HG03064 (cell line): Measurements from ENCODE around the gene SIRT6.
"Not testable (repeated sequence)": the region's sequence is repeated elsewhere in the genome, so short reads cannot be mapped to it uniquely, and the experiment has no call there.

Source experiments
- ATAC-seq: cut with Tn5 transposase; IDR thresholded peaks from one replicate; pipeline ENCODE4 v1.9.1; 2021; ENCODE audit warnings: low read depth; ENCODE audit not compliant: unreplicated experiment

Gene SIRT6

DNA sequence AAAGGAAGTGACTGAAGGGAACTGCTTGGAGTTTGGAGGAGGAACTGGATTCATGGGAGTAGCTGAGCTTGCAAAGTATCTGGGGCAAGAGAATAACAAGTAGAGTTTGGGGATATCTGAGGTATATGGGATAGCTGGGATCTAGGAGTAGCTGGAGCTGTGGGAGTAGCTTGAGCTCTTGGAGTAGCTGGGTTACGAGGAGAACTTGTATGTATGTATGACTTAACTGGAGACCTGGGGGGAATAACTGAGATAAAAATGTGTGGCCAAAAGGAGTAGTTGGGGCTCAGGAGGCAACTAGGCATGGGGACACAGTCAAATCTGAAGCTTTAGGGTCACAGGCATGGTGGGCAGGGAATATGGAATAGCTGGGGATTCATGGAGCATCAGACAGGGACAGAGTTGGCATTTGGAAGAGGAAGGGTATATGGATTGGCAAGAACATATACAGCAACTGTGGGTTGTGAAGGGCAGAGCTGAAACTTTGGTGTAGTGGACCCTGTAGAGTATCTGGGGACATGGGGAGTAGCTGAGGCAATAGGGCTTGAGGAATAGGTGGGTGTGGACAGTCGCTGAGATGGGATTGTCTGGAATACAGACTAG lies 18.7 kb upstream of the SIRT6 start:
- ATAC-seq: no peak

DNA sequence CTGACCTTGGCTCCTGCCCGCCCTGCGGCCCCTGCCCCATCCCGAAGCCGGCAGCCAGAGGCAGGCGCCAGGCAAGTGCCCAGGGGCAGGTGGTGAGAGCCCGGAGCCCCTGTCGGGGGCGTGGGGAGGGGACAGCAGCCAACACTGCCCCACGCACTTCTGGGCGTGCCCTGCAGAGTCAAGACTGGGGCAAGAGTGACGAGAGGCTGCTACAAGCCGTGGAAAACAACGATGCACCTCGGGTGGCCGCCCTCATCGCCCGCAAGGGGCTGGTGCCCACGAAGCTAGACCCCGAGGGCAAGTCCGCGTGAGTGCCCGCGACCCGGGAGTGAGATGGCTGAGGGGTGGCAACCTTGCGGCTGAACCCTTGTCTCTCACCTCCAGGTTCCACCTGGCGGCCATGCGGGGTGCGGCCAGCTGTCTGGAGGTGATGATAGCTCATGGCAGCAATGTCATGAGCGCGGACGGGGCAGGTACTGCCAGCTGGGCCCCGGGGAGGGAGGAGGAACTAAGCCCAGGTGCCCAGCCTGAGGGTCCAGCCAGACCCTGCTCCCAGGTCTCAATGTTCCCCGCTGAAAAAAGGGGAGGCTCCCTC lies 17.4 kb upstream of the SIRT6 start:
- ATAC-seq: no peak

DNA sequence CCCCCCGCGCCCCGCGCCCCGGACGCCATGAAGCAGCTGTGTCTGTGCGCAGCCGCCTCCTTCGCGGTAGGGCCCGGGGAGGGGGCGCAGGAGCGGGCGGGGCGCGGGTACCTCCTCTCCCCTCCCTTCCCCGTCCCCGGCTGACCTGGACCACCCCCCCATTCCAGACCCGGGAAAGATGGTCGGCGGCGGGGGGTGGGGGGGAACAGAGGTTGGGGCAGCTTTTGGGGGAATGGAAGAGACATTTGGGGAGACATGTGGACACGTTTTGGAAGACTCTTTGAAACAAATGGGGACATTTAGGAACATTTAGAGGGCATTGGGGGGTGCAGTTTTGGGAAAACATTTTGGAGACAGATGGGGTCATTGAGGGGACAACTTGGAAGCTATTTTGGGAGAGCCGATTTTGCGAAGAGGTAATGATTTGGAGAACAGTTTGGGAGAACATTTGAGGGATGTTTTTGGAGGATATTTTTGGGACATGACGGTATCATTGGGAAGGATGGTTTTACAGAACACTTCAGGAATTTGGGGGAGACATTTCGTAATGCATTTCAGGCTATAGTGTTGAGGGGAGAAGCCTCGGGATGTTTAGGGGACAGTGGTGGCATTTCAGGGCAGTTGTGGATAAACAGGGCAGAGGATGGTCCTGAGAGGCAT lies 16.2 kb upstream of the SIRT6 start:
- no peak for ATAC-seq

DNA sequence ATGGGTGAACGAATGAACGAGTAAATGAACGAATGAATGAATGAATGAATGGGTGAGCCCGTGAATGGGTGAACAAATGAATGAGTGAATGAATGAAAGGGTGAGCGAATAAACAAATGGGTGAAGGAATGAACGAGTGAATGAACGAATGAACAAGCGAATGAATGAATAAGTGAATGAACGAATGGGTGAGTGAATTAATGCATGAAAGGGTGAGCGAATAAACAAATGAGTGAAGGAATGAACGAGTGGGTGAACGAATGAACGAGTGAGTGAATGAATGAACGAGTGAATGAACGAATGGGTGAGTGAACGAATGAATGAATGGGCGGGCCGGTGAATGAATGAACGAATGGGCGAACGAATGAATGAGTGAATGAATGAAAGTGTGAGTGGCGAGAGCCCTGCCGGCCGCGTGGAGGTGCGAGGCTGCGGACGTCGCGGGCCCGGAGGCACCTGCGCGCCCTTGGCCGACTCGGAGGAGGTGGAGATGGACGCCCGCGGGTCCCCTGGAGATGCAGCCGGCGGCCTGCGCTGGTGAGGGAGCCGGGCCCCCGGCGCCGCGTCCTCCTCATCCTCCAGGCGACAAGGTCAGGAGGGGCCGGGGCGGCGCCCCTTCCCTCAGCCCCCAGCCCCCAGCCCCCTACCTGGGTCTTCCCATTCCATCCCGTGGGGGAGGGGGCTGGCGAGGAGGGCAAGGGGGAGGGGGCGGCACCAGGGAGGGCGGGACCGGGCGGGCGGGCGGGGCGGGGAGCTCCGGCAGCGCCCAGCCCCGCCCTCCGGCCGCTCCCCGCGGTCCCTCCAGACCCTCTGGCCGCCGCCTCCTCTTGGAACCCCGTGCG lies 15.5 kb upstream of the SIRT6 start:
- ATAC-seq: no peak

DNA sequence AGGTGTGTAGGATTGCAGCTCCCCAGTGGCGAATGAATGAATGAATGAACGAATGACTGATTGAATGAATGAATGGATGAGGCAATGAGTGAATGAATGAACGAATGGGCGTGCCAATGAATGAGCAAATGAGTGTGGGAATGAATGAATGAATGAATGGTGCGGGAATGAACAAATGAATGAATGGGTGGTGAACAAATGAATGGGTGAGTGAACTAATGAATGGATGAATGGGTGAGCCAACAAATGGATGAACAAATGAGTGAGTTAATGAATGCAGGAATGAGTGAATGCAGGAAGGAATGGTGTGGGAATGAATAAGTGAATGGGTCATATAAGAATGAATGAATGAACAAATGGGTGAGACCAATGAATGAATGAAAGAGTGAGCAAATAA lies 14.9 kb upstream of the SIRT6 start:
- no peak for ATAC-seq

DNA sequence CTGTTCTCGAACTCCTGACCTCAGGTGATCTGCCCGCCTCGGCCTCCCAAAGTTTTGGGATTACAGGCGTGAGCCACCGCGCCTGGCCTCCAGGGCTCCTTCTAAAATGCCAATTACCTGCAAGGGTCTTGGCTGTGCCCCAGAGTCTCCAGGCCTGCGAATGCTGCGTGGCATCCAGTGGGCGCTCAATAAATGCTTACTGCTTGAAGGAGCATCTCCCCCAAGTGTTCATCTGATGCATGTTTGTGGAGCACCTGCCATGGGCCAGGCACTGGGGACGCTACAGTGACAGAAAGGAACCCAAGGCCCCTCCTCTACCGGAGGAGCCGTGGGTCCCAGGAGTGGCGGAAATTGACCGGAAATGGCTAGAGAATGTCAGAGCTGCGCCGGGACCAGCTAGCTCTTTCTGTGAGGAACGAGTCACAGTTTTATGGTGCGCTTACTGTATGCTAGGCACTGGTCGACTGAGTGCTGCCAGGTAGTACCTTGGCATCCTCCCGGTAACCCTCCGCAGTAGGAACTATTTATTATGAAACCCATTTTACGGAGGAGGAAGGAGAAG lies 14.3 kb upstream of the SIRT6 start:
- ATAC-seq: no peak

DNA sequence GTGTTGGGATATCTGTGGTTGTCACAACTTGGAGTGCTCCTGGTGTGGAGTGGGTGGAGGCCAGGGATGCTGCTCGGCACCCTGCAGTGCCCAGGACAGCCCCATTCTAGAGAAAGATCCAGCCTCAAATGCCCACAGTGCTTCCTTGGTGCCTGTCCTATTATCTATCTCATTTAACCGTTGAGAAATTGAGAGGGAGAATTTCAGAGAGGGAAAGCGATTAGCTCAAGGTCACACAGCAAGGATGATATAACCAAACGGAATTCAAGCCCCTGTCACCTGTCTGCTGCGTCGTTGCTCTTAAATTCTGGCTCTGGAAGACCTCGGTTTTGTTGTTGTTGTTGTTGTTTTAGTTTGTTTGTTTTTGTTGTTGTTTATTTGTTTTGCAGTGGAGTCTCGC lies 13.6 kb upstream of the SIRT6 start:
- ATAC-seq: no peak

DNA sequence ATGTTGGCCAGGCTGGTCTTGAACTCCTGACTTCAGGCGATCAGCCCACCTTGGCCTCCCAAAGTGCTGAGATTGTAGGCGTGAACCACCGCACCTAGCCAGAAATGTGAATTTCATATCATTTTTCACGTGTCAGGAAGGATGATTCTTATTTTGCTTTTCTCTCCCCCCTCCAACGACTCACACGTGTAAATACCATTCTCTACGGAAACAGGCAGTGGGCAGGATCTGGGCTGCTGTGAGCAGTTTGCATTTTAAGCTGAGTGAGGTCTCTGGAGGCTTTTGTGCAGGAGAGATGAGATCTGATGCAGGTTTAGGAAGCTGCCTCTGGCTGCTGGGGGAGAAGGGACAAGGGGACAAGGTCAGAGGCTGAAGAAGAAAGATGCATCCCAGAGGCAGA lies 12.0 kb upstream of the SIRT6 start:
- no peak for ATAC-seq

DNA sequence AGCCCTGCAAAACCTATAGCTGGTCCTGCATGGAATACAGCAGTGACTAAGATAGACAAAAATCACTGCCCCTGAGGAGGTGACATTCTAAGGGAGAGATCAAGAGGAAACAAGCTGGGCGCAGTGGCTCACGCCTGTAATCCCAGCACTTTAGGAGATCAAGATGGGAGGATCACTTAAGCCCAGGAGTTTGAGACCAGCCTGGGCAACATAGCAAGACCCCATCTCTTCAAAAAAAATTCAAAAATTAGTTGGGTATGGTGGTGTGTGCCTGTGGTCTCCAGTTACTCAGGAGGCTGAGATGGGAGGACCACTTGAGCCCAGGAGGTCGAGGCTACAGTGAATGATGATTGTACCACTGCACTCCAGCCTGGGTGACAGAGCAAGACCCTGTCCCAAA lies 10.2 kb upstream of the SIRT6 start:
- not testable (repeated sequence) for ATAC-seq

DNA sequence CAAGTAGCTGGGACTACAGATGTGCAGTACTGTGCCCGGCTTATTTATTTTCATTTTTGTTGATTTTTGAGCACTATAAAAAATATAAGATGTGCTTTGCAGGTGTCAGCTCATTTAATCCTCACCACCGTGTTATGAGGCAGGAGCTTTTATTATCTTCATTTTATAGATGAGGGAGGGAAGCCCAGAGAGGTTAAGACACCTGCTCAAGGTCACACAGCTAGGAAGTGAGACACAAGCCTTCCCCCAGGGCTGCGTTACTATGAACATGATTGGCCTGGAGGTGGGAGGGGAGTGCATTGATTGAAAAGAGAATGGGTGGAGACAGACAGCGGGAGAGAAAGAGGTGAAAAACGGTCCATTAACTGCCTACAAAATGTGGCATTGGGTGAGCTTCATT lies 7.3 kb upstream of the SIRT6 start:
- ATAC-seq: no peak

DNA sequence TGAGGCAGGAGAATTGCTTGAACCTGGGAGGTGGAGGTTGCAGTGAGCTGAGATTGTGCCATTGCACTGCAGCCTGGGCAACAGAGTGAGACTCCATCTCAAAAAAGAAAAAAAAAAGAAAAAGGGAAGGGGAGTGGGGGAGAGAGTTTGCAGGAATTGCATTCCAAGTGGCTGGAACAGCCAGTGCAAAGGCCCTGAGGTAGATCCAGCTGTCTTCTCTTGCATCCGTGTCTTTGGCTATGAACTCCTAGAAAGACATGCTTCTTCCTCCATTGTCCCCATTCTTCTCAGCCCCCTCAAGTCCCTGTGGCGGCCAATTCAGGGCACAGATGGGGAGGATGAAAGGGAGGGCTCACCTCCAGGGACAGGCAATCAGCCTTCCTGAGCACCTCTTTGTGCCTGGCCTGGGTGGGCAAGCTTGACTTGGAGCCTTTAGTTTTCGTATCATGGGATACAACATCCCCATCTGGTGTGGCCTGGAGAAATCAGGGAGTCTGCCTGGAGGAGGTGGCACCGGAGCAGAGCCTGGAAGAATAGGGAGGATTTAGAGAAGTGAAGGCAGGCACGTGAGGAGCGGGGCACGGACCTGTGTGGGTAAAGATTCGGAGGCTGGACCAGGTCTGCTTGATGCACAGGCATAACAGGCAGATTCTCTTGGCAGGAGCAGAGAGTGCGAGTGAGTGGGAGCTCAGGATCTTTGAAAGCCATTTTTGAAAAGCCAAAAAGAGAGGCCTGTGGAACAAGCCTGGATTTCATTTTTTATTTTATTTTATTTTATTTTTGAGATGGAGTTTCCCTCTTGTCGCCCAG lies 5.2 kb upstream of the SIRT6 start:
- ATAC-seq: no peak

DNA sequence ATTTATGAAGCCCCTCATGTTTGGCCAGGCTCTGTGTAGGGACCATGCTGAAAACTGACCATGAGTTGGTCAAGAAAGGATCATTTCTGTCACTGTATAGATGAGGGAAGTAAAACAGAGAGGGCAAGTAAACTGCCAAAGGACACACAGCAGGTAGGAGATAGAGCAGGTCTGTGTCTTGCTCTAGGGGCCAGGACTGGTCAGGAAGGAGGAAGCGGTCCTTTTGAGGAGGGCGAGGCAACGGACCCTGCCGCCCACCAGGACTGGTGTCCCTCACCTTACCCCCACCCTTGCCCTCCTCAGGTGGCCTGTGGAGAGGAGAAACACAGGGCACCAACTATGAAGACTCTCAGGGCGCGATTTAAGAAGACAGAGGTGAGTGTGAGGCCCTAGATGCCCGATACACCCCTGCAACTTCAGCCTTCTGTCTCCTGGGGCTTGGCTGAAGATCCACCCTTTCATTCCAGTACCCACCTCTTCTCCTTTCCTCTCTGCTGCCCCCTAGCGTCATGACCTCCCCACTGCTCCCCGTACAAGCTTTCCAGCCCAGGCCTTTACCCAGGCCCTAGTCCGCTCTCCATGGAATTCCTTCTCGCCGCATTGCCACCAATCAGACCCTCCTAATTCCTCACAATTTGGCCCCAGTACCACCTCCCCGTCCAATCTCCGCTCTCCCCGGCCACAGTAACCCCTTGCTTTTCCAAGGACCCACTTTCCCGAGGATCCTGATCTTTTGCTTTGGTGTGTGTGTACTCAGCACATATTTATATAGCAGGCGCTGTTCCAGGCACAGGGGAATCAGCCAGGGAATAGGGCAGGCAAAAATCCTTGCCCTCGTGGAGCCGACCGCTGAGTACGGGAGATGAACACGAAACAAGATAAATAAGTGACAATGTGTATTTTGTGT lies 4.0 kb upstream of the SIRT6 start:
- no peak for ATAC-seq

DNA sequence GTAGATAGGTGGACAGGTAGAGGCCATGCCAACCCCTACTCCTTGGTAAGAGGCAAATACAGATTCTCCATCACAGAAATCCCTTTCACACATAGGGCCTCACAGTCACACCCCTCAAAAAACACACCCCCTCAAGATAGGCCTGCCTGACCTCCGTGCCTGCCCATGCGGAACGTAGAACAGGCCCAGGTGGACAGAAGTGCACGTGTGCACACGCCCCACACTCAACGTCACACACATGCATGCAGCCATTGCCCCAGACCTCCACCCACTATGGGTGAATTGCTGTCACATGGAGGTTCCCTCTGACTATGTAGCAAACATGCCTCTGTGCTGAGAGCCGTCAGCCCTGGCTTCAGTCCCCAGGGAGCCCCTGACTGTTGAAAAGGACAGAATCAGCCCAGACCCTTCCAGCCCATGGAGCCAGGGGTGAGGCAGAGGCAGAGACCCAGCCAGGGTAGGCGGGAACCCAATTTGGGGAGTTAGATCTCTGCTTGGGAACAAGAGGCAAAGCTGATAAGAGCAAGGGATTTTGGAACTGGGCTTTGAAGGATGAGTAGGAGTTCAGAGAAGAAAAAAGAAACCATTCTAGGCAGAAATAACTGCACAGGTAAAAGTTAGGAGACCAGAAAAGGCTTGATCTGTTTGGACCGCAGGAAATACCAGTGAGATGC lies 3.2 kb upstream of the SIRT6 start:
- ATAC-seq: no peak

DNA sequence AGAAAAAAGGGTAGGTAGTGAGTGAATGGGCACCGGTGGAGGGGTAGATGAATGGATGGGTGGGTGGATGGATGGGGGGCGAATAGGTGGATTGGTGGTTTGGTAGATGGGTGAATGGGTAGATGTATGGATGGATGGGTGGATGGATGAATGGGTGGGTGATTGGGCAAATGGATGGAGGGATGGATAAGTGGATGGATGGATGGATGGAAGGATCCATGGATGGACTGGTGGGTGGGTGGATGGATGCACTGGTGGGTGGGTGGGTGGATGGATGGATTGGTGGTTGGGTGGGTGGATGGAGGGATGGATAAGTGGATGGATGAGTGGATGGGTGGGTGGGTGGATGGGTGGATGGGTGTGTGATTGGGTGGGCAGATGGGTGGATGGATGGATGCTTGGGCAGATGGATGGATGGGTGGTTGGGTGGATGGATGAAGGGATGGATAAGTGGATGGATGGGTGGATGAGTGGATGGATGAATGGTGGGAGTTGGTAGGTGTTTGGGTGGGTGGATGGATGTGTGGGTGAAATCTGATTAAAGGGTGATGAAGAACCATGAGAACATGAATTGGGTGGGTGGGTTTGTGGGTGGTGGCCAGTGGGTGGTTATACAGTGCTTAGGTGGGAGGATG lies 2.5 kb upstream of the SIRT6 start:
- ATAC-seq: no peak

DNA sequence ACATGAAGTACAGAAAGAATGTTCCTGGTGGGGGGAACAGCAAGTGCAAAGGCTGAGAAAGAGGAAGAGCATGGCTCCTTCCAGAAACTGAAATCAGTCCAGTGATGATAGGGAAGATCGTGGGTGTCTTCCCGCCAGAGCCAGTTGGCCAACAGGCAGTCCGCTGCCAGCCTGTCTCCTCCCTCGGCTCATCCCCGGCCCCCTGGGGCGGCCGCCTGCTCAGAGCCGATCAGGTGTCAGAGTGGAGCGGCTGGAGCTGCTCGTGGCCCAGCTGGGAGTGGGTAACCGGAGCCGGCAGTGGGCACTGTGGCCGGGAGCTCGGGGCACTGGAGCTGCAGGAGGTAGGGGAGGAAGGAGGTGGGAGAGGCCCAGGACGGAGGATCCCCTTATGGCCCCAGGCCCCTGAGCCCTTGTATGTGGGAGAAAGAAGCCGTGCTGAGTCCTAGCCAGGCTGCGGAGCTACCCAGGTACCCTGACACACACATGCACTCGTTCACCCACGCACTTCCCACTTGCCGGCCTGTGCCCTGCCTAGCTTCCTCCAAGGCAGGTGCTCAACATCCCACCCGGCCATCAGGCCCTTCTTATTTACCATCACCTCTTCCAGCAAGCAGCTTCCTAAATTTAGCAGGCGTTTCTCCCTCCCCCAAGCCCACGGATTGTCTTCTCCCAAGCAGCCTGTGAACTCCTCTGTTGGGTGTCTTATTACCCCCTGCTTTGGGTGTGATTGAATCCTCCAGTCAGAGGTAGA lies 1.8 kb upstream of the SIRT6 start:
- ATAC-seq: no peak

DNA sequence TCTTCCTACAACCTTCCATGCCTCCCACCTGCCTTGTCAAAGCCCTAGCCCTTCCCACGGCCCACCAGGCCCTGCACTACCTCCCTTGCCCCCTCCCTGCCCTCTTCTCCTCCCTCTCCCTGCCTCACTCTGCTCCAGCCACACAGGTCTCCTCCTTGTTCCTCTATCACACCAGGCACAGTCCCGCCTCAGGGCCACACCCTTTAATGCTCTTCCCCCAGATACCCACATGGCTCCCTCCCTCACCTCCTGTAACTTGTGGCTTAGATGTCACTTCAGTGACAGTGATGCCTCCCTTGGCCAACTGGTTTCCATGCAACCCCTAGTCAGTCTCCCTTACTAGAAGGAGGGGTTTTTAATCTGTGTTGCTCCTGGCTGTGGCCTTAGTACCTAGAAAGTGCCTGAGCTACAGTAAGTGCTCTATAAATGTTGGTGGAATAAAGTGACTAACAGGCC lies 1.3 kb downstream of the SIRT6 start:
- no peak for ATAC-seq

DNA sequence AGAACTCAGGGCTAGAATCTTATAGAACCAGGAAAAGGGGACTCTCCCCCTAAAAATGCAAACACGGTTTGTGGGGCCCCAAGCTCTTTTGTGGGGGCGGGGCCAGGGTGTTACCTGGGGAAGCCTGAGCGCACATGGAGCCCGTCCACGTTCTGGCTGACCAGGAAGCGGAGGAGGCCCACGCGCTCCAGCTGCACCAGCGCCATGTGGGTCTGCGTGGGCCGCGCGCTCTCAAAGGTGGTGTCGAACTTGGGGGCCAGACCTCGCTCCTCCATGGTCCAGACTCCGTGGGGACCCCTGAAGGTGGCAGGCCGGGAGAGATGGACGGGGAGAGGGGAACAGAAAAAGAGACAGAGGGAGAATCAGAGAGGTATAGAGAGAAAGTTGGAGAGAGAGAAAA lies 3.4 kb downstream of the SIRT6 start:
- no peak for ATAC-seq

DNA sequence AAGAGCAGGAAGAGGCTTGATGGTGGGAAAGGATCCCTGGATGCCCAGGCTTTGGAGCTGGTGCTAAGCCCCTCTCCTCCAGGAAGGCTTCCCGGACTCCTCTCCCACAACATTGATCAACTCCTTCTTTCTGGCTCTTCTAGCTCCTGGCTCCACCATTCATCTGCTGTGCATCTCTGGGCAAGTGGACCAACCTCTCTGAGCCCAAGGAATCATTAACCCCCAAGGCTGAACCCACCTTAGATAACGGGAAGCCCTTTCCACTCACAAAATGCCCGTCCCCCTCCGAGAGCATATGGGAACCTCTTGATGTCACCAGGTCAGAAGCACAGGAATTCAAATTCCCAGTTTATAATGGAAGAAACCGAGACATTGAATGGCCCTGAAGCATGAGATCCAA lies 5.2 kb downstream of the SIRT6 start:
- no peak for ATAC-seq
